GM10266 (cell line): ENCODE measurements around the gene CCDC74B.
"Not testable (repeated sequence)": the region's sequence is repeated elsewhere in the genome, so short reads cannot be mapped to it uniquely, and the experiment has no call there.

Source experiments
- DNase-seq: peaks from one replicate; pipeline ENCODE4 v3.0.0; 2012; ENCODE audit errors: extremely low spot score
- CTCF ChIP-seq: IDR thresholded peaks from 2 replicates; pipeline ENCODE4 v1.5.1; 2012; ENCODE audit warnings: mild to moderate bottlenecking, low read depth; ENCODE audit not compliant: control insufficient read depth, insufficient read depth; ENCODE audit errors: missing control alignments

CCDC74B gene

GRCh38 chr2:130165293-130166016, 20.5 kb upstream of the CCDC74B start:
- DNase-seq, result no peak
- no peak for TF ChIP-seq CTCF

GRCh38 chr2:130162968-130163367, 18.1 kb upstream of the CCDC74B start:
- no peak for DNase-seq
- no peak for TF ChIP-seq CTCF

GRCh38 chr2:130162486-130162885, 17.6 kb upstream of the CCDC74B start:
- DNase-seq, result not testable (repeated sequence)

- not testable (repeated sequence) for DNase-seq
Measured at GRCh38 chr2:130160838-130161705, 16.2 kb upstream of the CCDC74B start.

- no peak for TF ChIP-seq CTCF
- no peak for DNase-seq
Measured at GRCh38 chr2:130160131-130160530, 15.2 kb upstream of the CCDC74B start.

- DNase-seq, result not testable (repeated sequence)
Measured at GRCh38 chr2:130159376-130159775, 14.5 kb upstream of the CCDC74B start.

- no peak for TF ChIP-seq CTCF
- DNase-seq, result no peak
Measured at GRCh38 chr2:130158631-130159030, 13.7 kb upstream of the CCDC74B start.

GRCh38 chr2:130157825-130158514, 13.1 kb upstream of the CCDC74B start:
- peak; percentile 44 for TF ChIP-seq CTCF
- DNase-seq, result peak; percentile 62

- DNase-seq, result not testable (repeated sequence)
Measured at GRCh38 chr2:130157354-130157753, 12.4 kb upstream of the CCDC74B start.
